HepG2 (cell line): ENCODE results near the gene PDE5A.
"Not testable (repeated sequence)": the region's sequence is repeated elsewhere in the genome, so short reads cannot be mapped to it uniquely, and the experiment has no call there.

Source experiments
- AFF4 ChIP-seq: sonication (generic); formaldehyde crosslinking; IDR thresholded peaks from 2 replicates; pipeline ENCODE4 v1.4.0; 2020; ENCODE audit warnings: missing genetic modification reagents
- BRD4 ChIP-seq: sonication (generic); formaldehyde crosslinking; IDR thresholded peaks from 2 replicates; pipeline ENCODE4 v1.4.0; 2020; ENCODE audit warnings: missing genetic modification reagents
- CEBPB ChIP-seq: IDR thresholded peaks from 2 replicates; pipeline ENCODE4 v1.6.1; 2011; ENCODE audit warnings: low read depth, low read length, improper control_type of control experiment, borderline replicate concordance
- CHD2 ChIP-seq: IDR thresholded peaks from 2 replicates; pipeline ENCODE4 v1.6.1; 2011; ENCODE audit warnings: low read depth, low read length, improper control_type of control experiment
- CTCF ChIP-seq: sonication (generic); formaldehyde crosslinking; IDR thresholded peaks from 2 replicates; pipeline ENCODE4 v1.5.0; 2020; ENCODE audit warnings: mild to moderate bottlenecking, missing genetic modification reagents, moderate library complexity
- MXD1 ChIP-seq: sonication (generic); formaldehyde crosslinking; IDR thresholded peaks from 2 replicates; pipeline ENCODE4 v1.4.0; 2020; ENCODE audit warnings: mild to moderate bottlenecking, missing genetic modification reagents
- NR2F6 ChIP-seq, 2 experiments: IDR thresholded peaks; 2 replicates each; pipeline ENCODE4 v1.6.1; 2016; ENCODE audit warnings: antibody characterized with exemption in 1 of 2, mild to moderate bottlenecking in 1 of 2
- RAD51 ChIP-seq: fragments of 450-650 bp; IDR thresholded peaks from 2 replicates; pipeline ENCODE4 v1.6.1; 2016; ENCODE audit warnings: borderline replicate concordance
- SYNCRIP ChIP-seq: fragments of 200-400 bp; formaldehyde crosslinking; IDR thresholded peaks from 2 replicates; pipeline ENCODE4 v1.6.1; 2018; ENCODE audit warnings: mild to moderate bottlenecking, low read depth, low read length; ENCODE audit not compliant: insufficient read depth
- ZFP37 ChIP-seq: sonication (generic); formaldehyde crosslinking; IDR thresholded peaks from 2 replicates; pipeline ENCODE4 v1.4.0; 2020; ENCODE audit warnings: missing genetic modification reagents, borderline replicate concordance
- ZNF138 ChIP-seq: sonication (generic); formaldehyde crosslinking; IDR thresholded peaks from 2 replicates; pipeline ENCODE4 v1.5.0; 2020; ENCODE audit warnings: mild to moderate bottlenecking, low read depth, missing genetic modification reagents
- ZNF44 ChIP-seq: sonication (generic); formaldehyde crosslinking; IDR thresholded peaks from 2 replicates; pipeline ENCODE4 v1.5.1; 2020; ENCODE audit warnings: mild to moderate bottlenecking, missing genetic modification reagents
- ZNF576 ChIP-seq: sonication (generic); formaldehyde crosslinking; IDR thresholded peaks from 2 replicates; pipeline ENCODE4 v1.4.0; 2020; ENCODE audit warnings: mild to moderate bottlenecking, missing genetic modification reagents
- ZNF616 ChIP-seq: sonication (generic); formaldehyde crosslinking; IDR thresholded peaks from 2 replicates; pipeline ENCODE4 v1.5.0; 2020; ENCODE audit warnings: low read depth, mild to moderate bottlenecking, missing genetic modification reagents

- TF ChIP-seq NR2F6 (IDR thresholded peaks at IDR 0.05); NR2F6 (CRISPR knock-in tag; IDR thresholded peaks at IDR 0.05); SYNCRIP; ZNF616 (CRISPR knock-in tag); RAD51; ZNF44 (CRISPR knock-in tag); ZNF138 (CRISPR knock-in tag); ZNF576; CEBPB; AFF4; CTCF (CRISPR knock-in tag); ZFP37 (CRISPR knock-in tag); BRD4; MXD1 (CRISPR knock-in tag); CHD2: not testable (repeated sequence)
These were observed 158.4 kb downstream of the PDE5A start for GRCh38 chr4:119470021-119470736.
